ENCODE measurements around the gene AMH. TPM values are rescaled to one million over a fixed set of nuclear protein-coding genes. Genes with fewer than 3 reads are reported as not detected.
A peak's percentile ranks its signal among the peaks of the same experiment; 100 is the strongest.

The AMH gene
- total RNA-seq, 3 donors from 2014 or later (not counting 1 experiment from before 2014, with no cell fraction given): 0.55 to 2.1 (median 0.88) TPM

DNA sequence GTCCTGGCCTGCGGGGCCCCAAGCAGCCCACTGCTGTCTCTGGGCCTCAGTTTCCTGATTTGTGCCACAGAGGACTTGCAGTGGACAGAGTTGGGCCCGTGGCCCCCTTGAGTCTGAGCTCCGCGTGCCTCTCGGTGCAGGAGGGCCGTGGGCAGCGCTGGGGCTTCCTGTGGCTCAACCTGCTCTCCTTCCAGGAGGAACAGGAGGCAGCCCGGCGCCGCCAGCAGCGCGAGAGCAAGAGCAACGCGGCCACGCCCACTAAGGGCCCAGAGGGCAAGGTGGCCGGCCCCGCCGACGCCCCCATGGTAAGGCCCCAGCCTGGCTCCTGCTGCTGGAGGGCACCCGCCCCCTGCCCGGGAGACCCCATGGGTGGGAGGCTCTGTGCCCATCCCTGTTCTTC is 38.9 kb upstream of the AMH start:
- TF ChIP-seq, protein P1, sequence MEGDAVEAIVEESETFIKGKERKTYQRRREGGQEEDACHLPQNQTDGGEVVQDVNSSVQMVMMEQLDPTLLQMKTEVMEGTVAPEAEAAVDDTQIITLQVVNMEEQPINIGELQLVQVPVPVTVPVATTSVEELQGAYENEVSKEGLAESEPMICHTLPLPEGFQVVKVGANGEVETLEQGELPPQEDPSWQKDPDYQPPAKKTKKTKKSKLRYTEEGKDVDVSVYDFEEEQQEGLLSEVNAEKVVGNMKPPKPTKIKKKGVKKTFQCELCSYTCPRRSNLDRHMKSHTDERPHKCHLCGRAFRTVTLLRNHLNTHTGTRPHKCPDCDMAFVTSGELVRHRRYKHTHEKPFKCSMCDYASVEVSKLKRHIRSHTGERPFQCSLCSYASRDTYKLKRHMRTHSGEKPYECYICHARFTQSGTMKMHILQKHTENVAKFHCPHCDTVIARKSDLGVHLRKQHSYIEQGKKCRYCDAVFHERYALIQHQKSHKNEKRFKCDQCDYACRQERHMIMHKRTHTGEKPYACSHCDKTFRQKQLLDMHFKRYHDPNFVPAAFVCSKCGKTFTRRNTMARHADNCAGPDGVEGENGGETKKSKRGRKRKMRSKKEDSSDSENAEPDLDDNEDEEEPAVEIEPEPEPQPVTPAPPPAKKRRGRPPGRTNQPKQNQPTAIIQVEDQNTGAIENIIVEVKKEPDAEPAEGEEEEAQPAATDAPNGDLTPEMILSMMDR (IDR thresholded peaks at IDR 0.05): no peak
- no peak for DNase-seq

DNA sequence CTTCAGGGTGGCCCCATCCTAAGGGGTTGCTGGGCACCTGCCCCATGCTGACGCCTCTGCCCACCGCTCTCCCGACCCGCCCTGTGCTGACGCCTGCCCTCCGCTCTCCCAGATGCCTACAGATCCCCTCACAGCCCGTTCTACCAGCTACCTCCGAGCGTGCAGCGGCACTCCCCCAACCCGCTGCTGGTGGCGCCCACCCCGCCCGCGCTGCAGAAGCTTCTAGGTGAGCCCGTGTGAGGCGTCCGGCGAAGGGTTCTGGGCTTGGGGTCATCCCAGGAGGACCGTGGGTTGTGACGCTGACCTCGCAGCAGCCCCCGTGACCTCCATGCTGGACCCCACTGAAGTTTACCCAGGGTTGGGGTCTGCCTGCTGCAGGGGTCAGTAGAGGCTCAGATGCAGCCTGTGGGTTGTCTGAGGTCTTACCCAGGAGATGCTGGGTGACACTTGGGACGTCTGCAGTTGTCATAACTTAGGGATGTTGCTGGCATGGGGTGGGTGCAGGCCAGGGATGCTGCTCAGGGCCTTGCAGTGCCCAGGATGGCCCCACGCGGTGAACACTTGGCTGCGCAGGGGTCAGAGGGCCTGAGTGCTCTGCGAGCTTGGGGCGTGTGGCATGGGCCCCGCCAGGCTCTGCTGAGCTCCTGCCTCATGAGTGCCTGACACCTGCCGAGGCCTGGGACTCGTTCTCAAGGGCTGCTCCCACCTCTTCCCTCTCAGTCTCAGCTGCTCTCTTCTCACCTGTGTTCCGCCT is 38.0 kb upstream of the AMH start:
- Histone ChIP-seq H3K4me3 (ENCODE audit: low read length) (no peak overlapping the region), H3K9me3 (ENCODE audit: control insufficient read depth, insufficient read depth, low read length) (no peaks in the 10 kb centered on the region), H3K36me3 (ENCODE audit: control insufficient read depth, insufficient read depth, low read length) (peaks cover 62% of the 10 kb centered on the region), H3K27ac (ENCODE audit: low read length) (no peak overlapping the region), H3K4me1 (ENCODE audit: control insufficient read depth, insufficient read depth, low read length) (peaks cover 3% of the 10 kb centered on the region), H3K27me3 (ENCODE audit: control insufficient read depth, insufficient read depth, low read length) (no peaks in the 10 kb centered on the region)
- Mint-ChIP-seq H3K27ac (peak overlapping the region in 1 of 2 donors; percentile 27), H3K36me3 (no peaks in the 10 kb centered on the region), H3K4me3 (no peak overlapping the region), H3K27me3 (ENCODE audit: low read depth in 2 of 2) (no peaks in the 10 kb centered on the region), H3K4me1 (peaks cover 0 to 5% of the 10 kb centered on the region in 2 donors), H3K9me3 (no peaks in the 10 kb centered on the region)
- DNase-seq (no peak), ATAC-seq (no peak)
- TF ChIP-seq, protein P1 (IDR thresholded peaks at IDR 0.05): no peak
- intact Hi-C loops (cut with micrococcal nuclease): no loop called here
- 98% methylated on average over 33 of the region's 33 CpGs for WGBS (ENCODE audit: insufficient coverage)

More for the DNA sequence above, 38.9 kb upstream of the AMH start:
- H3K27me3 ChIP-seq (ENCODE audit: control insufficient read depth, insufficient read depth, low read length): no peaks in the 10 kb centered on the region
- peaks cover 3% of the 10 kb centered on the region for H3K4me1 ChIP-seq (ENCODE audit: control insufficient read depth, insufficient read depth, low read length)
- H3K27ac ChIP-seq (ENCODE audit: low read length): no peak overlapping the region
- Mint-ChIP-seq H3K27ac (no peak overlapping the region), H3K4me1 (peaks cover 0 to 5% of the 10 kb centered on the region in 2 donors), H3K9me3 (no peaks in the 10 kb centered on the region), H3K36me3 (no peaks in the 10 kb centered on the region), H3K4me3 (no peak overlapping the region), H3K27me3 (ENCODE audit: low read depth in 2 of 2) (no peaks in the 10 kb centered on the region)
- peaks cover 54% of the 10 kb centered on the region for H3K36me3 ChIP-seq (ENCODE audit: control insufficient read depth, insufficient read depth, low read length)
- WGBS (ENCODE audit: insufficient coverage): 93% methylated on average over 21 of the region's 21 CpGs
- no peak overlapping the region for H3K4me3 ChIP-seq (ENCODE audit: low read length)
- ATAC-seq: no peak
- H3K9me3 ChIP-seq (ENCODE audit: control insufficient read depth, insufficient read depth, low read length): no peaks in the 10 kb centered on the region
- intact Hi-C loops (cut with micrococcal nuclease): no loop called here

DNA sequence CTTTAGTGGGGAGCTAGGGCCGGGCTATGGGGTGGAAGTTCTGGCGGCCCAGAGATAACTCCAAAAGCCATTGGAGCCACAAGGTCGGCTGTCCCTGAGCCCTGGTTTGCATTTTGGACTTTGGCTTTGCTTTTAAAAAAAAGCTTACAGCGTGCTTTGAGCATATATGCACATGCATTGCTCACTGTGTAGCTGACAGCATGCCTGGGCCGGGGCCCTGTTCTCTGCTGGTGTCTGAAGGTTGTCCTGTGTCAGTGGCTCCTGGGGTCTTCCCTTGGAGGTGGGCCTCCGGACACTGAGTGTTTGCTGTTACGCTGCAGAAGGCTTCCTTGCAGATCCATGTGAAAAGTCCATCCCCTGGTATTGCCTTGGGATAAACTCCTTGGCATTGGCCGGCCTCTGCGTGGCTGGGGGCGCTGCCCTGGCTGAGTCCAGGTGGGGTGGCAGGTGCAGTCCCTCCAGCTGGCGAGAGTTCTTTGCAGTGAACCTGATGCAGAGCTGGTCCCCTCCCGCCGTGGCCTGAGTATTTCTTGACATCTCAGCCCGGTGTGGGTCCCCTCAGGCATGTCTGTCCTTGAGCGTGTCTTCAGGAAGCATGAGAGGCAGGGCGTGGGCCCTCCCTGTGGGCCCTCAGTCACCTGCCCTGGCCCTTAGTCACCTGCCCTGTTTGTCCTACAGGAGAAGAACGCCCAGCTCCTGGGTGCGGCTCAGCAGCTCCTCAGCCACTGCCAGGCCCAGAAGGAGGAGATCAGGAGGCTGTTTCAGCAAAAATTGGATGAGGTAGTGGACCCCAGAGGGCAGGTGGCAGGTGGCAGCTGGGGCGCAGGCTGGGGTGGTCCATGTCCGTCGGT is 36.0 kb upstream of the AMH start:
- no peak overlapping the region for H3K4me3 ChIP-seq (ENCODE audit: low read length)
- intact Hi-C loops (cut with micrococcal nuclease): no loop called here
- H3K27ac ChIP-seq (ENCODE audit: low read length): no peak overlapping the region
- TF ChIP-seq, protein P1 (IDR thresholded peaks at IDR 0.05): no peak
- H3K4me1 Mint-ChIP-seq: peaks cover 0 to 10% of the 10 kb centered on the region in 2 donors
- 96% methylated on average over 21 of the region's 21 CpGs for WGBS (ENCODE audit: insufficient coverage)
- H3K27me3 ChIP-seq (ENCODE audit: control insufficient read depth, insufficient read depth, low read length): no peaks in the 10 kb centered on the region
- peaks cover 3% of the 10 kb centered on the region for H3K4me1 ChIP-seq (ENCODE audit: control insufficient read depth, insufficient read depth, low read length)
- DNase-seq (no peak), ATAC-seq (no peak)
- no peaks in the 10 kb centered on the region for H3K36me3 Mint-ChIP-seq
- peaks cover 65% of the 10 kb centered on the region for H3K36me3 ChIP-seq (ENCODE audit: control insufficient read depth, insufficient read depth, low read length)
- no peak overlapping the region for H3K27ac Mint-ChIP-seq
- H3K9me3 Mint-ChIP-seq: no peaks in the 10 kb centered on the region
- no peaks in the 10 kb centered on the region for H3K9me3 ChIP-seq (ENCODE audit: control insufficient read depth, insufficient read depth, low read length)
- no peak overlapping the region for H3K4me3 Mint-ChIP-seq
- H3K27me3 Mint-ChIP-seq (ENCODE audit: low read depth in 2 of 2): no peaks in the 10 kb centered on the region

All from natural killer cell (primary cell).